ENCODE measurements around the gene STXBP6.

STXBP6 gene

DNA sequence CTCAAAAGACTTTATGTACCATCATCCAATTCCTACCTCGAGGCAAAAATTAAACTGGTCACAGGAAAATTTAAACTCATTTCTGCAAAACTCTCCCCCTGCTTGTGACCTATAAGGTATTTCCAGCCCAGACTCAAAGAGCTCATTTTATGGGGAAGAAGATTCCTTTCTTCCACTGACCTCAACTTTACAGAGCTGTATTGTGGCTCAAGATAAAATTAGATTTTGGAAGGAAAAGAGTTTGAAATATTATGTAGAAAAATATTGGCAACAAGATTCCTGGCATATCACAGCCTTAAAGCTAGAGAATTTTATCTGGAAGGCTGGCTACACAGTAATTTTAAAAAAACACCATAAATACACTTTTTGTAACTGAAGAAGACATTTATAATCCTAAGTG, 91.7 kb downstream of the STXBP6 start:
- FAIRE-seq = no peak
- no peak for DNase-seq (ENCODE audit: insufficient read length, low spot score)
- TF ChIP-seq, protein P1, sequence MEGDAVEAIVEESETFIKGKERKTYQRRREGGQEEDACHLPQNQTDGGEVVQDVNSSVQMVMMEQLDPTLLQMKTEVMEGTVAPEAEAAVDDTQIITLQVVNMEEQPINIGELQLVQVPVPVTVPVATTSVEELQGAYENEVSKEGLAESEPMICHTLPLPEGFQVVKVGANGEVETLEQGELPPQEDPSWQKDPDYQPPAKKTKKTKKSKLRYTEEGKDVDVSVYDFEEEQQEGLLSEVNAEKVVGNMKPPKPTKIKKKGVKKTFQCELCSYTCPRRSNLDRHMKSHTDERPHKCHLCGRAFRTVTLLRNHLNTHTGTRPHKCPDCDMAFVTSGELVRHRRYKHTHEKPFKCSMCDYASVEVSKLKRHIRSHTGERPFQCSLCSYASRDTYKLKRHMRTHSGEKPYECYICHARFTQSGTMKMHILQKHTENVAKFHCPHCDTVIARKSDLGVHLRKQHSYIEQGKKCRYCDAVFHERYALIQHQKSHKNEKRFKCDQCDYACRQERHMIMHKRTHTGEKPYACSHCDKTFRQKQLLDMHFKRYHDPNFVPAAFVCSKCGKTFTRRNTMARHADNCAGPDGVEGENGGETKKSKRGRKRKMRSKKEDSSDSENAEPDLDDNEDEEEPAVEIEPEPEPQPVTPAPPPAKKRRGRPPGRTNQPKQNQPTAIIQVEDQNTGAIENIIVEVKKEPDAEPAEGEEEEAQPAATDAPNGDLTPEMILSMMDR (IDR thresholded peaks at IDR 0.05; ENCODE audit: insufficient read depth, missing control alignments) = no peak

DNA sequence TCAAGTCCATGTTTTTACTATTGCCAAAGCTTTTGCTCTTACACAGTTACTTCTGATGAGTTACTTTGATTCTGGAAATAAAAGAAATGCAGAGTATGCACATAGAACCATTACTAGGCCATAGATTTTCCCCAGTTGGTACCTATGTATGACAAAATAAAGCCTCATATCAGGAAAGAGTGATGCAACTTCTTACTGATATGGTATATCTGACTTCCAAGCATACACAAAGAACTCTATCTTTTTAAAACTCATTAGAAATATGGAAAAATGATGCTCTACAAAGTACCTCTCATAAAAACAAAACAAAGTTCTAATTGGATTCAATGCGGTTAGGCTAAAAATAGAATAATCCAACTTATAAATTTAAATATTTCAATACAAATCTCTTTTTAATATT, 92.1 kb downstream of the STXBP6 start:
- FAIRE-seq (no peak), DNase-seq (ENCODE audit: insufficient read length, low spot score) (no peak)
- TF ChIP-seq, protein P1 (IDR thresholded peaks at IDR 0.05; ENCODE audit: insufficient read depth, missing control alignments) = no peak

DNA sequence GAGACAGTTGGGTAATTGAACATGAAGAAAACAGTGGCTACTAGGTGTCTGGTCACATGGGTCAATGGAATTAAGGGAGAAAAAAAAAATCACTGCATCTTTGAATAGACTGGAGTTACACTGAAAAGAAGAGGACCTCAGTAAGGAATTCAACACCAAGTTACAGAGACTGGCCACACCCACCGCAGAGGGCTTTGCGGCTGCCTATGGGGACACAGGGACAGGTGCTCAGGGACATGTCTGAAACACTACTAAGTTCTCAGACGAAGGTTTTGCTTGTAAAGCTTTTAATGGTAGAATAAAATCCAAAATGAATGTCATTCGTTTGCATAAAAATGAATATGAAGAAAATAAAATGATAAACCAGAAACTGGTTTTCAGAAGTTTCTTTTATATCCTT, 93.8 kb downstream of the STXBP6 start:
- FAIRE-seq (no peak), DNase-seq (ENCODE audit: insufficient read length, low spot score) (no peak)
- TF ChIP-seq, protein P1 (IDR thresholded peaks at IDR 0.05; ENCODE audit: insufficient read depth, missing control alignments) = no peak

DNA sequence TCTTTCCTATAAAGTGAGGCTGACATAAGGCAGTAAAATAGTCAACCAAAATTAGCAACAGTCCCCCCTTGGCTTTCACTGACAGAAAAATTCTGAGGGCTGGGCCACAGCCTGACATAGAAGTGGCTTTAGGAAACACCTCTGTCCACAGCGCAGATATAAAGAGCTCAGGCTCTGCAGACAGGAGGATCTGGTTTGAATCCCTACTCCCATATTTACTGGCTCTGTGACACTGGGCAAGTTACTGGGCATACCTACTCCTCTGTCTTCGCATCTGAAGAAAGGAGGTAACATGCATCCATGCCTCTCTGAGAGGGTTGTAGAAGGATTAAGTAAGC, 95.3 kb downstream of the STXBP6 start:
- FAIRE-seq = no peak
- no peak for DNase-seq (ENCODE audit: insufficient read length, low spot score)
- TF ChIP-seq, protein P1 (IDR thresholded peaks at IDR 0.05; ENCODE audit: insufficient read depth, missing control alignments) = no peak

DNA sequence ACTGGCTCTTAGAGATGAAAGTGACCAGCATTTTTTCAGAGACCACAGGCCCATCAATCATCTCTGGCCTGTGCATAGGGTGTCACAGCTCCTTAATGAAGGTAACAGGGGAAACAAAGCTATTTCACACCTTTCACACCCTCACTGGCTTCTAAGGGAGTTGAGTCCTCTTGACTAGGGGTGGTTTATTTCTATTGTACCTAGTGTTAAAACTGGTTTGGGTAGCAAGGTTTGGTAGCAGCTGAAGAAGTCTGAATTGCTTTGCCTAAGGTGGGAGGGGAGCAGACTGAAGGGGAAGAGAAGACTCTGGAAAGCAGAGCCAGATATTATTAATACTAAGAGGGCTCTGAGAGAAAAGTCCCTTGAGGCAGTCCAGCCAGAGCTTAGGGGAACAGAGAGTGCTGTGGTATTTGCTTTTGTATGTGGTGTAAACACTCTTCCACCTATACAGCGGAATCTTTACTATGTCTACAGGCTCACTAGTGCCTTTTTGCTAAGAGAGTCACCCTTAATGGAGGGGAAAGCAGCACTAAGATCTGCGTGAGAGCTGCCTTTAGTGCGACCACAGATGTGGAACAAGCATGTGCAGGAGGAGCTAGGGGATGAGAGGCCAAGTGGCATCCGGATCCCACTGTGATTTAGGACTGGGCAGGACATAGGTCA, 95.8 kb downstream of the STXBP6 start:
- TF ChIP-seq, protein P1 (IDR thresholded peaks at IDR 0.05; ENCODE audit: insufficient read depth, missing control alignments) = no peak
- no peak for DNase-seq (ENCODE audit: insufficient read length, low spot score)
- no peak for FAIRE-seq

DNA sequence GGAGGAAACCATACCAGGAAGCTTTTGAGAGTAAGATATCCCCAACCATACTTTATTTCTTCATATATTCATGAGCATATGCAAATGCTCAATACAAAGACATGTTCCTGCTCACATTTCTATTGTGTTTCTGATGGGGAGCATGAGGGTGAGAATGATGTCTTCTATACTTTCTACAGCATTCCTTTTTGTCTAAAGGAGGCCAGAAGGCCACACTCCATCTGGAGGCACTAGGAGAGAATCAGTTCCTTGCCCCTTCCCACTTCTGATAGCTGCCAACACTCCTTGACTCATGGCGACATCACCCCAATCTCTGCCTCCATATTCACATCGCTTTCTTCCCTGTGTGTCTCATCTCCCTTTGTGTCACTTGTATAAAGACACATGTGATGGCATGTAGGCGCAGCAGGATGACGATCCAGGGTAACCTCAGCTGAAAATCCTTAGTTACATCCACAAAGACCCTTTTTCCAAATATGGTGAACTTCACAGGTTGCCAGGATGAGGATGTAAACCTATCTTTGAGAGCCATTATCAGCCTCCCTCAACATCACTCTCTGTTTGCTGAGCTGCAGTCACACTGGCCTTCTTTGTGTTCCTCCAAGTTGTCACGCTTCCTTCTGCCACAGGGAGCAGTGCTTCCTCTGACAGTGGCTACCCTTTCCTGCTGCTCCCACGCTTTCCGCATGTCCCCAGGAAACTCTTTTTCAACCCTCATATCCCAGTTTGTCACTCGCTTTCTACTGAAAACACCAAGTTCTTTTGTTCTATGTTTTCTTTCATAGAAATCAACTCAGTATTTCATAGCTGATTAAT, 96.9 kb downstream of the STXBP6 start:
- TF ChIP-seq, protein P1 (IDR thresholded peaks at IDR 0.05; ENCODE audit: insufficient read depth, missing control alignments) = no peak
- no peak for DNase-seq (ENCODE audit: insufficient read length, low spot score)
- no peak for FAIRE-seq

DNA sequence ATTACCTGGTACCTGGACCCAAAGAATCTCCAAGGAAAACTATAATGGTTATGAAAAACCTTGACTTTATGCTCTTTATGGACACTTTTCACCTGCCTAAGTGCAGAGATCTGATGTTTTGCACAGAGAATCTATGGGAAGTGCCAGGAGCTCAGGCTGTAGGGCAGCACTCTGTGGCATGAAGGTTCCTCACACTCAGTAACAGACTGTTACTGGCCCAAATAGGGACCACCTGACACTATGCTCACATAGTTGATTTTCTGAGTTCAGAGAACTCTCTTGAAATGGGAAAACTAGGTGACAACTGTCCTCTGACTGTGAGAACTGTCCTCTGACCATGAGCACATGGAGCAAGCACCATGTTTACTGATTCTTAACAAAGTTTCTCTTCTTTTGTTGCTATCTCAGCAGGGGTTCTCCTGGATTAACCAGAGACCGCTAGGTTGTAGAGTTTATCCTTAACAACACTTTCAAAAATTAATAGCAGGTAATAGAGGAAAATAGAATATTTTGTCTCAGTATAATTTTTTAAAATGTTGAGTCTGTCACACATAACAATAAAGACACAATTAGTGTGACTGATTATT, 101.6 kb downstream of the STXBP6 start:
- DNase-seq (ENCODE audit: insufficient read length, low spot score) (no peak), FAIRE-seq (no peak)
- TF ChIP-seq, protein P1 (IDR thresholded peaks at IDR 0.05; ENCODE audit: insufficient read depth, missing control alignments) = no peak

Data from D721Med (cell line).